MCF 10A (cell line): Measurements from ENCODE around the gene BIN1. TPM values are rescaled to one million over a fixed set of nuclear protein-coding genes. Genes with fewer than 3 reads are reported as not detected.

Experiments
- BruUV-seq: library from RNA; stranded (reverse); fragments of 400-500 nt; replicated peaks from 2 replicates; lab custom pipeline; 2021; lab: Mats Ljungman, UMichigan
- CTCF ChIA-PET: fragments of 300-600 bp; sonication (Branson Sonifier 250); formaldehyde crosslinking; extraction: SDS; loops from one replicate; lab custom pipeline; 2021; ENCODE audit warnings: antibody characterized with exemption, inconsistent platforms; lab: Yijun Ruan, JAX
- POLR2A ChIA-PET: fragments of 300-600, 350-650 bp; sonication (Branson Sonifier 250); formaldehyde crosslinking; extraction: SDS; loops from one replicate; lab custom pipeline; 2020; ENCODE audit warnings: antibody characterized with exemption, inconsistent platforms; lab: Yijun Ruan, JAX
- DNase-seq: peaks from one replicate; pipeline ENCODE4 v3.0.0-alpha.2; 2018; ENCODE audit not compliant: unreplicated experiment
- H3K27ac Mint-ChIP-seq: one replicate; pipeline ENCODE4 v1.8.0; 2022; ENCODE audit warnings: mild to moderate bottlenecking, low read depth, mixed read lengths; ENCODE audit not compliant: unreplicated experiment
- H3K27me3 Mint-ChIP-seq: one replicate; pipeline ENCODE4 v1.8.0; 2022; ENCODE audit warnings: mixed read lengths; ENCODE audit not compliant: insufficient read depth, unreplicated experiment
- H3K36me3 Mint-ChIP-seq: one replicate; pipeline ENCODE4 v1.8.0; 2022; ENCODE audit warnings: mild to moderate bottlenecking, moderate library complexity, mixed read lengths; ENCODE audit not compliant: insufficient read depth, unreplicated experiment
- H3K4me1 Mint-ChIP-seq: one replicate; pipeline ENCODE4 v1.8.0; 2022; ENCODE audit warnings: mixed read lengths; ENCODE audit not compliant: insufficient read depth, unreplicated experiment
- H3K4me3 Mint-ChIP-seq: one replicate; pipeline ENCODE4 v1.8.0; 2022; ENCODE audit warnings: mild to moderate bottlenecking, moderate library complexity, mixed read lengths; ENCODE audit not compliant: unreplicated experiment
- H3K9me3 Mint-ChIP-seq: one replicate; pipeline ENCODE4 v1.8.0; 2022; ENCODE audit warnings: mixed read lengths; ENCODE audit not compliant: unreplicated experiment
- intact Hi-C: fragments of 100-400 bp; cut with micrococcal nuclease; formaldehyde crosslinking; loops from 2 replicates; pipeline ENCODE4 v1.14.1; 2022
- total RNA-seq: library from RNA; stranded (reverse); gene quantifications from 2 replicates; pipeline ENCODE4 v1.2.3, GENCODE V29; 2022
- TF ChIP-seq, protein P1 (sequence below): fragments of 200-600 bp; IDR thresholded peaks from one replicate; pipeline ENCODE4 v1.8.0; 2022; ENCODE audit warnings: antibody characterized with exemption, mild to moderate bottlenecking; ENCODE audit not compliant: unreplicated experiment

The BIN1 gene
- total RNA-seq, 1 experiment from 2014 or later: 29.6 TPM

DNA sequence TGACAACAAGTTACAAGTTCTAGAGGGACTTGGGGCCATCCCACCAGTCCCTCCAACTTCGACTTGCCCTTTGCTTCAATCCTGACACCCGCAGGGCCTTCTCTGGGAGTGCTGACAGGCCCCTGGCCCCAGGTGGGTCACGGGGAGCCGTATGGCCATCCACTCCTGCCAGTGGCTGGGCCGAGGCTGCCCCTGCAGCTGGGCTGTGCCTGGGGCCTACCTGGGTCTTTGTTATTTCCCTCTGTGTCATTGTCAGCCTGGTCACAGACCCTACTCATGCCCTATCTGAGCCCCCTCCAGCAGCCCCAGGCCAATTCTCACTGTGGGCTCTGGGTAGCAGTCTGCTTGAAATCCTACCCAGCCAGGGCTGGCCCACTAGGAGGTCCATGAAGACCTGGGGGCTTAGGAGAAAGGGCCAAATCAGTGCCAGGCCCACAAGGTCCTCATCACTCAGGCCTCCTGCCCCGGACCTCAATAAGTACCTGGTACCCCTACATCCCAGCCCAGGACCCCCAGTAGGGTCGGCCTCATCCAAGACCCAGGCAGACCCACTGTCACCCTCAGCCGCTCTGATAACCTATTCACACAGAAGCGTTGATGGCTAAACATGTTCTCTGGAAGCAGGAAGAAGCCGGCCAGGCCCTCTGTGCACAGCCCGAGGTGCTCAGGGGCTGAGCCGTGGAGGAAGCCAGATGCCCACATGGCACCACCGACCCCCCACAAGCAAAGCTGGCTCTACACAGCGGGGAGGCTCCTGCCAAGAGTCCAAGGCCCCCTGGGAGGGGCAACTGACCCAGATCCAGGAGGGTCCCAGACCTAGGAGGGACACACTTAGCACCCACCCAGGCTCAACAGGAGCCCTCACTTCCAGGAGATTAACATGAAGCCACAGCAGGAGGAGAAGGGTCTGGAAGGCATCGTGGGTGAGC is 57.7 kb downstream of the BIN1 start:
- intact Hi-C loops: no loop called here
- DNase-seq: no peak
- TF ChIP-seq, protein P1, sequence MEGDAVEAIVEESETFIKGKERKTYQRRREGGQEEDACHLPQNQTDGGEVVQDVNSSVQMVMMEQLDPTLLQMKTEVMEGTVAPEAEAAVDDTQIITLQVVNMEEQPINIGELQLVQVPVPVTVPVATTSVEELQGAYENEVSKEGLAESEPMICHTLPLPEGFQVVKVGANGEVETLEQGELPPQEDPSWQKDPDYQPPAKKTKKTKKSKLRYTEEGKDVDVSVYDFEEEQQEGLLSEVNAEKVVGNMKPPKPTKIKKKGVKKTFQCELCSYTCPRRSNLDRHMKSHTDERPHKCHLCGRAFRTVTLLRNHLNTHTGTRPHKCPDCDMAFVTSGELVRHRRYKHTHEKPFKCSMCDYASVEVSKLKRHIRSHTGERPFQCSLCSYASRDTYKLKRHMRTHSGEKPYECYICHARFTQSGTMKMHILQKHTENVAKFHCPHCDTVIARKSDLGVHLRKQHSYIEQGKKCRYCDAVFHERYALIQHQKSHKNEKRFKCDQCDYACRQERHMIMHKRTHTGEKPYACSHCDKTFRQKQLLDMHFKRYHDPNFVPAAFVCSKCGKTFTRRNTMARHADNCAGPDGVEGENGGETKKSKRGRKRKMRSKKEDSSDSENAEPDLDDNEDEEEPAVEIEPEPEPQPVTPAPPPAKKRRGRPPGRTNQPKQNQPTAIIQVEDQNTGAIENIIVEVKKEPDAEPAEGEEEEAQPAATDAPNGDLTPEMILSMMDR: no peak
- H3K27ac Mint-ChIP-seq: no peak overlapping the region
- H3K36me3 Mint-ChIP-seq: peaks cover 2% of the 10 kb centered on the region
- ChIA-PET CTCF (interaction anchor here (0.6 to 3.1 kb wide), 16 partner anchors 8 to 1346 kb away, joined by 3 to 21 read pairs (median 3); no protein-coding TSS in a partner anchor), POLR2A (interaction anchor here (0.7 kb wide), 1 partner anchor 1613 kb away, joined by 3 read pairs; no protein-coding TSS in a partner anchor)
- no peaks in the 10 kb centered on the region for H3K9me3 Mint-ChIP-seq
- no peaks in the 10 kb centered on the region for H3K27me3 Mint-ChIP-seq
- BruUV-seq: no TSS peak
- H3K4me3 Mint-ChIP-seq: no peak overlapping the region
- no peaks in the 10 kb centered on the region for H3K4me1 Mint-ChIP-seq

DNA sequence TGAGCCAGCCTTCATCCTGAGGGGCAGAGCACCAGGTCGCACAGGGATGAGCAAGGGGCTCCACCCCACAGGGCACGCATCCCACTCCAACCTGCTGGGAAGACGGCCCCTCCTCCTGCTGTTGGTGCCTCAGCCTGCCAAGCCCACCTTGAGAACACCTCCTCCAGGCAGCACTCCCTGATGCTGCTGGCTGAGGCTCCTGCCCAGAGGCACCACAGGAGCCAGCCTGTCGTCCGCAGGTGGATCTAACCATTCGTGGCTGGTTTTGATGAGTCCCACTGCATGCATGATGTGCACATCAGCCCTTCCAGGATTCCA is 58.4 kb downstream of the BIN1 start:
- ChIA-PET POLR2A (no interaction called here), CTCF (interaction anchor here (1.5 to 3.1 kb wide), 2 partner anchors 9 to 77 kb away, joined by 6 to 21 read pairs; no protein-coding TSS in a partner anchor)
- no peak for DNase-seq
- Mint-ChIP-seq H3K4me1 (no peaks in the 10 kb centered on the region), H3K27me3 (no peaks in the 10 kb centered on the region), H3K27ac (no peak overlapping the region), H3K36me3 (no peaks in the 10 kb centered on the region), H3K4me3 (no peak overlapping the region), H3K9me3 (no peaks in the 10 kb centered on the region)
- TF ChIP-seq, protein P1: no peak
- no TSS peak for BruUV-seq
- intact Hi-C loops: no loop called here

DNA sequence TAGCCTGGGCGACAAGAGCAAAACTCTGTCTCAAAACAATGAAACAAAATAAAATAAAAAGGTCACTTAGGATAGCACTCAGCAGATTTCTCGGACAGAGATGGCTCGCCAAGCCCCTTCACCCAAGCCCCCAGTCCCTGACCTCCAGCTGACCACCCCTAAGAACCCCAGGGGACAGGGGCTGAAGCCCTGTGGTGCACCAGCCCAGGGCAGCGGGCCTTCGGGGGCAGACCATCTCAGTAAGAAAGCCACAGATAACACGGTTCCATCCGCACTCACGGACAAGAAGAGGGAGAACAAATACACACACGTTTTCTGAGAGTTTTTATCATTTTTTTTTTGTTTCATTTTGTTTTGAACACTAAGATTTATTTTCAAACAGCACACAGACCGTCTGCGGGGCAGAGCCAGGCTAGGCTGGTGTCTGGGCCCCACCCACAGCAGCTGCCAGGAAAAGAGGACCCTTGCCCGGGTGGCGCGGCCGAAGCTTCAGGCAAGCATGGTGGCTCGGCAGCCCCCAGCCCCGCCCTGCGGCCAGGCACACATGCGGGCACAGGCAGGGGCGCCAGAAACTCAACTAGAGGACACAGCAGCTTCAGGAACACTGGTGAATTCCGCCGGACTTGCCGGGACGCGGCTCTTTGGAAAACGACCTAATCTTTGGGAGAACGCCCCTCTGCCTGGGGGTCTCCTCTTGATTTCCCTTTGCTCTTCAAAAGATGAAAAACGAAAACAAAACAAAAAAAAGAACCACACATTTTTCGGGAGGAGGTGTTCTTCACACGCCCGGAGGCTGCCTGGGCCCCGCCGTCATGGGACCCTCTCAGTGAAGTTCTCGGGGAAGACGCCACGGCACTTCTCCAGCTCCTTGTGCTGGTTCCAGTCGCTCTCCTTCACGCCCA is 59.0 kb downstream of the BIN1 start:
- TF ChIP-seq, protein P1: no peak
- ChIA-PET POLR2A (no interaction called here), CTCF (interaction anchor here (0.7 to 1.5 kb wide), 3 partner anchors 34 to 124 kb away, joined by 3 to 6 read pairs (median 4); no protein-coding TSS in a partner anchor)
- H3K9me3 Mint-ChIP-seq: no peaks in the 10 kb centered on the region
- no peaks in the 10 kb centered on the region for H3K36me3 Mint-ChIP-seq
- intact Hi-C loops: no loop called here
- no peaks in the 10 kb centered on the region for H3K4me1 Mint-ChIP-seq
- no peak overlapping the region for H3K4me3 Mint-ChIP-seq
- BruUV-seq: no TSS peak
- no peak overlapping the region for H3K27ac Mint-ChIP-seq
- DNase-seq: no peak
- no peaks in the 10 kb centered on the region for H3K27me3 Mint-ChIP-seq
